GM19438 (cell line): ENCODE results near the gene RBM45.
A peak's percentile ranks its signal among the peaks of the same experiment; 100 is the strongest.
"Not testable (repeated sequence)": the region's sequence is repeated elsewhere in the genome, so short reads cannot be mapped to it uniquely, and the experiment has no call there.

Source experiments
- ATAC-seq: cut with Tn5 transposase; IDR thresholded peaks from one replicate; pipeline ENCODE4 v1.9.1; 2021; ENCODE audit warnings: low read depth; ENCODE audit not compliant: unreplicated experiment

RBM45 gene

GRCh38 chr2:178112202-178113152, at the start of gene RBM45:
Gene RBM45, plus strand, starts transcription at chr2:178112437. Its CDS starts 110 bp downstream, at chr2:178112547.
- peak; percentile 84 for ATAC-seq

- ATAC-seq, result no peak
These were observed 45.9 kb upstream of the RBM45 start for GRCh38 chr2:178066324-178066723.

GRCh38 chr2:178066890-178067669, 45.2 kb upstream of the RBM45 start:
- no peak for ATAC-seq

GRCh38 chr2:178068823-178069454, 43.3 kb upstream of the RBM45 start:
- ATAC-seq, result no peak

GRCh38 chr2:178069551-178069950, 42.7 kb upstream of the RBM45 start:
- no peak for ATAC-seq

GRCh38 chr2:178070824-178071223, 41.4 kb upstream of the RBM45 start:
- no peak for ATAC-seq

GRCh38 chr2:178072000-178072382, 40.2 kb upstream of the RBM45 start:
- ATAC-seq, result no peak

- ATAC-seq, result peak; percentile 71
These were observed 39.6 kb upstream of the RBM45 start, which contains the start of gene PDE11A for GRCh38 chr2:178072383-178073301. Gene PDE11A, minus strand, starts transcription at chr2:178072777. Its CDS starts 340 bp downstream, at chr2:178072437.

GRCh38 chr2:178074123-178075005, 37.9 kb upstream of the RBM45 start:
- no peak for ATAC-seq

- no peak for ATAC-seq
These were observed 37.3 kb upstream of the RBM45 start for GRCh38 chr2:178075006-178075326.

GRCh38 chr2:178076130-178076529, 36.1 kb upstream of the RBM45 start:
- no peak for ATAC-seq

- ATAC-seq, result not testable (repeated sequence)
These were observed 33.0 kb upstream of the RBM45 start for GRCh38 chr2:178079279-178079678.

- ATAC-seq, result no peak
These were observed 29.7 kb upstream of the RBM45 start for GRCh38 chr2:178082408-178083045.

- ATAC-seq, result no peak
These were observed 28.0 kb upstream of the RBM45 start for GRCh38 chr2:178084273-178084672.

- no peak for ATAC-seq
These were observed 23.4 kb upstream of the RBM45 start for GRCh38 chr2:178088774-178089270.

GRCh38 chr2:178093471-178093870, 18.8 kb upstream of the RBM45 start:
- no peak for ATAC-seq

- no peak for ATAC-seq
These were observed 10.7 kb upstream of the RBM45 start for GRCh38 chr2:178101321-178102079.

GRCh38 chr2:178105566-178105965, 6.7 kb upstream of the RBM45 start:
- ATAC-seq, result no peak
